Peyer's patch (tissue), 4 donors: ENCODE results near the gene SAMM50.

Experiments used
- CTCF ChIP-seq, 6 experiments: fragments of 450-650 bp in 4 of 6; fragments of 200-600 bp in 2 of 6; sonication (generic) in 1 of 6; IDR thresholded peaks; one replicate each; pipeline ENCODE4 v1.5.1; 2017 to 2019; ENCODE audit warnings: antibody characterized with exemption in 6 of 6, mild to moderate bottlenecking in 3 of 6, moderate library complexity in 1 of 6
- POLR2A ChIP-seq, 2 donors: fragments of 450-650 bp; IDR thresholded peaks; one replicate each; pipeline ENCODE4 v1.5.1; 2017; ENCODE audit warnings: antibody characterized with exemption in 2 of 2, mild to moderate bottlenecking in 2 of 2, moderate library complexity in 2 of 2

- TF ChIP-seq CTCF (IDR thresholded peaks at IDR 0.05) (no peak), POLR2A (IDR thresholded peaks at IDR 0.05) (no peak)
Observed at GRCh38 chr22:43992331-43992821, 37.1 kb downstream of the SAMM50 start.
